Nephron (organoid): ENCODE data around the gene SLC9A9.
"Not testable (repeated sequence)": the region's sequence is repeated elsewhere in the genome, so short reads cannot be mapped to it uniquely, and the experiment has no call there.

Experiments used
- H3K27ac Mint-ChIP-seq, 3 experiments: 2 replicates each; pipeline ENCODE4 v1.8.0; 2020; ENCODE audit warnings: mixed read lengths in 3 of 3, mild to moderate bottlenecking in 2 of 3, moderate library complexity in 1 of 3
- H3K27me3 Mint-ChIP-seq: 2 replicates; pipeline ENCODE4 v1.8.0; 2021; ENCODE audit warnings: low read depth, mild to moderate bottlenecking, moderate library complexity, mixed read lengths
- H3K36me3 Mint-ChIP-seq: 2 replicates; pipeline ENCODE4 v1.8.0; 2020; ENCODE audit warnings: low read depth, mixed read lengths
- H3K4me1 Mint-ChIP-seq: 2 replicates; pipeline ENCODE4 v1.8.0; 2020; ENCODE audit warnings: mixed read lengths
- H3K4me3 Mint-ChIP-seq, 3 experiments: 2 replicates each; pipeline ENCODE4 v1.8.0; 2020; ENCODE audit warnings: mild to moderate bottlenecking in 3 of 3, mixed read lengths in 3 of 3, moderate library complexity in 2 of 3
- H3K9me3 Mint-ChIP-seq: 2 replicates; pipeline ENCODE4 v1.8.0; 2020; ENCODE audit warnings: mixed read lengths
- CTCF ChIP-seq, 3 experiments: fragments of 200-600 bp; sonication (generic); IDR thresholded peaks; one replicate each; pipeline ENCODE4 v1.5.0; 2021; ENCODE audit warnings: antibody characterized with exemption in 3 of 3; ENCODE audit not compliant: unreplicated experiment in 3 of 3

SLC9A9 gene

GRCh38 chr3:143280984-143281383 lies 567.3 kb downstream of the SLC9A9 start:
- Mint-ChIP-seq H3K4me1 (no peaks in the 10 kb centered on the region), H3K27me3 (no peaks in the 10 kb centered on the region), H3K4me3 (no peak overlapping the region), H3K36me3 (no peaks in the 10 kb centered on the region), H3K27ac (no peak overlapping the region), H3K9me3 (no peaks in the 10 kb centered on the region)
- no peak for TF ChIP-seq CTCF (IDR thresholded peaks at IDR 0.05; ENCODE audit: unreplicated experiment in 3 of 3)

GRCh38 chr3:143279567-143279966 lies 568.7 kb downstream of the SLC9A9 start:
- H3K9me3 Mint-ChIP-seq, H3K27ac Mint-ChIP-seq, H3K36me3 Mint-ChIP-seq, H3K27me3 Mint-ChIP-seq, H3K4me3 Mint-ChIP-seq, H3K4me1 Mint-ChIP-seq: not testable (repeated sequence)

GRCh38 chr3:143278721-143279120 lies 569.5 kb downstream of the SLC9A9 start:
- Mint-ChIP-seq H3K36me3 (no peaks in the 10 kb centered on the region), H3K27ac (no peak overlapping the region), H3K27me3 (no peaks in the 10 kb centered on the region), H3K9me3 (no peaks in the 10 kb centered on the region), H3K4me3 (no peak overlapping the region), H3K4me1 (no peaks in the 10 kb centered on the region)
- no peak for TF ChIP-seq CTCF (IDR thresholded peaks at IDR 0.05; ENCODE audit: unreplicated experiment in 3 of 3)

- no peaks in the 10 kb centered on the region for H3K4me1 Mint-ChIP-seq
- TF ChIP-seq CTCF (IDR thresholded peaks at IDR 0.05; ENCODE audit: unreplicated experiment in 3 of 3), result no peak
Observed at GRCh38 chr3:143277531-143277930, 570.7 kb downstream of the SLC9A9 start.

GRCh38 chr3:143276592-143276991 lies 571.7 kb downstream of the SLC9A9 start:
- Mint-ChIP-seq H3K27me3 (no peaks in the 10 kb centered on the region), H3K4me3 (no peak overlapping the region)

More at GRCh38 chr3:143277531-143277930, 570.7 kb downstream of the SLC9A9 start:
- no peak overlapping the region for H3K27ac Mint-ChIP-seq
- H3K36me3 Mint-ChIP-seq, result no peaks in the 10 kb centered on the region
- no peaks in the 10 kb centered on the region for H3K27me3 Mint-ChIP-seq
- no peaks in the 10 kb centered on the region for H3K9me3 Mint-ChIP-seq
- H3K4me3 Mint-ChIP-seq, result no peak overlapping the region

GRCh38 chr3:143273975-143274690 lies 574.1 kb downstream of the SLC9A9 start:
- no peak for TF ChIP-seq CTCF (IDR thresholded peaks at IDR 0.05; ENCODE audit: unreplicated experiment in 3 of 3)
- Mint-ChIP-seq H3K27ac (no peak overlapping the region), H3K36me3 (no peaks in the 10 kb centered on the region), H3K27me3 (no peaks in the 10 kb centered on the region), H3K4me1 (peaks cover 6% of the 10 kb centered on the region), H3K4me3 (no peak overlapping the region), H3K9me3 (no peaks in the 10 kb centered on the region)

More at GRCh38 chr3:143276592-143276991, 571.7 kb downstream of the SLC9A9 start:
- no peak overlapping the region for H3K27ac Mint-ChIP-seq
- no peaks in the 10 kb centered on the region for H3K36me3 Mint-ChIP-seq
- TF ChIP-seq CTCF (IDR thresholded peaks at IDR 0.05; ENCODE audit: unreplicated experiment in 3 of 3), result no peak
- H3K4me1 Mint-ChIP-seq, result no peaks in the 10 kb centered on the region
- no peaks in the 10 kb centered on the region for H3K9me3 Mint-ChIP-seq
